ENCODE measurements around the gene POLR3H. TPM values are rescaled to one million over a fixed set of nuclear protein-coding genes. Genes with fewer than 3 reads are reported as not detected.
"Not testable (repeated sequence)": the region's sequence is repeated elsewhere in the genome, so short reads cannot be mapped to it uniquely, and the experiment has no call there.

The POLR3H gene, protein sequence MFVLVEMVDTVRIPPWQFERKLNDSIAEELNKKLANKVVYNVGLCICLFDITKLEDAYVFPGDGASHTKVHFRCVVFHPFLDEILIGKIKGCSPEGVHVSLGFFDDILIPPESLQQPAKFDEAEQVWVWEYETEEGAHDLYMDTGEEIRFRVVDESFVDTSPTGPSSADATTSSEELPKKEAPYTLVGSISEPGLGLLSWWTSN
- total RNA-seq (2014; rRNA removed; shearing (Covaris generic)) = 10.8 and 12.3 TPM in 2 replicates
- 18.2 and 22.3 TPM in 2 replicates for polyA plus RNA-seq (2014; cell fraction: nucleus; rRNA removed)

DNA sequence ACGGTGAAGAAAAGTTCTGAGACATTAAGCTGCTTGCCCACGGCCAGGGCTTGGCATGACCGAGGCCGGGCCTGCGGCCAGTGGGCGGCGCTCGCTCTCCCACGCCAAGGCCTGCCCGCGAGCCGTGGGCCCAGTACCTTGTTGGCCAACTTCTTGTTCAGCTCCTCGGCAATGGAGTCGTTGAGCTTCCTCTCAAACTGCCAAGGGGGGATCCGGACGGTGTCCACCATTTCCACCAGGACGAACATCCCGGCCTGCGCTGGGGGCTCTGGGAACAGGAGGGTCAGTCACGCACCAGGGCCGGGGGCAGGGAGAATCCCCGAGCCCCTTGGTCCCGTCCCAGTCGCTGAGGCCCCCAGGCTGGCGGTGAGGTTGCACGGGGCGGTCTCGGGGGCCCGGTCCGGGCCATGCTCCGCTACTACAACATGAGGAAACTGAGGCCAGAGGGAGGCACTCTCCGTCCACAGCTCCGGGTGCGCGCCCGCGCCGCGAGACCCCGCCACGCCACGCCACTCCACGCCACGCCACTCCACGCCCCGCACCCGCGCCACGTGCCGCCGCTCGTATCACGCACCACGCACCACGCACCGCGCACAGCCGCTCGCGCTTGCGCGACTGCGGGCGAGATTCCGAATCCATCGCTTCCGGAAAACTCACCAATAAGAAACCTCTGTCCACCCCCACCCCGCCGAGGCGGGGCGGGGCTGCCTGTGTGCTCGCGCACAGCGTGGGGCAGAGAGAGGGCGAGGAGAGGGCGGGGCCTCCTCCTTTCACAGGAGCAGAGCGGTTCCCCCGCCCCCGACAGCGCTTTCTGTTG lies at the start of gene POLR3H:
Gene POLR3H (minus strand): TSS at position 617 of the 817 bp plus-strand sequence. CDS start 369 bp downstream, at position 248.
- DNase-seq (ENCODE audit: extremely low read depth, low read depth) = peak; percentile 90

DNA sequence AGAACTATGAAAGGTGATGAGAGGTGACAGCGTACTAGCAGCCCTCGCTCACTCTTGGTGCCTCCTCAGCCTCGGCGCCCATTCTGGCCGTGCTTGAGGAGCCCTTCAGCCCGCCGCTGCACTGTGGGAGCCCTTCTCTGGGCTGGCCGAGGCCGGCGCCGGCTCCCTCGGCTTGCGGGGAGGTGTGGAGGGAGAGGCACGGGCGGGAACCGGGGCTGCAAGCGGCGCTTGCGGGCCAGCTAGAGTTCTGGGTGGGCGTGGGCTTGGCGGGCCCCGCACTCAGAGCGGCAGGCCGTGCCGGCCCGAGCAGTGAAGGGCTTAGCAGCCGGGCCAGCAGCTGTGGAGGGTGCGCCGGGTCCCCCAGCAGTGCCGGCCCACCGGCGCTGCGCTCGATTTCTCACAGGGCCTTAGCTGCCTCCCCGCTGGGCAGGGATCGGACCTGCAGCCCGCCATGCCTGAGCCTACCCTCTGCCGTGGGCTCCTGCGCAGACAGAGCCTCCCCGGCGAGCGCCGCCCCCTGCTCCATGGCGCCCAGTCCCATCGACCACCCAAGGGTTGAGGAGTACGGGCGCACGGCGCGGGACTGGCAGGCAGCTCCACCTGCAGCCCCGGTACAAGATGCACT lies 49.2 kb upstream of the POLR3H start:
- not testable (repeated sequence) for DNase-seq (ENCODE audit: extremely low read depth, low read depth)

DNA sequence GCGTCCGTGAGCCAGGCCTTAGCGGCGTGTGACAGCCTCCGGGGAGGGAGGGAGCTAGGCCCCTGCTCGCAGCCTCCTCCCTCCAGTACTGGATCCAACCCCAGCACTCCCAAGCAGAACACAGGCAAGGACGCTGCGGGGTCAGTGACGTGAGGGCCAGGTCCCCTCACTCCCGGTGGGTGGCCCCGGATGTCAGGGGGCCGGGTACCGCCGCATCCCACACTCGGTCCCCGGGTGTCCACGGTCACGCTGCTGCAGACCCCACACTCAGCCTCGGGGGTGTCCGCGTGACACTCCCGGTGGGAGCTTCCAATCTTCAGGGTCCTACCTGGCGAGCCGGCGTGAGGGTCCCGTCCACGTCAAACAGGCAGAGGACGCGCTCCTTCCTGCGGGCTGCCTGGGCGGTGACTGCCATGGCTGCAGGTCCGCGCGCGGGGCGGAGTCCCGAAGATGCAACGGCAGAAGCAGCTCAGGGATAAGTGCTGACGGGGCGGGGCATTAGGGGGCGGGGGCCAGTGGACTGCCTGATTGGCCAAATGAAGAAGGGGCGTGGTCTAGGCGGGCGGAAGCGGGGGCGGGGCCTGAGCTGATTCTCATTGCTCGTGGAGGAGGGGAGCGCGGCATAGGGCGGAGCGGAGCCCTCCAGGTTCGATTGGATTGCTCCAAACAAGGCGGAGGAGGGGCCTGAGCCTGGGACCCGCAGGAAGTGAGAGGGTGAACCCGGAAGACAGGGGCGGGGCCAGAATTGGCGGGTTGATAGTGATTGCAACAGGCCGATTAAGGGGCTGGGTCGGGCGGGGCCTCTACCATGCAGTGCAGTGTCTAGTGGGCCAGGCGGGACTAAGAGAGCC lies 45.3 kb upstream of the POLR3H start, which contains the start of gene PMM1:
Gene PMM1 (minus strand): TSS at position 450 of the 851 bp plus-strand sequence. CDS start 35 bp downstream, at position 415.
- DNase-seq (ENCODE audit: extremely low read depth, low read depth) = peak; percentile 99

DNA sequence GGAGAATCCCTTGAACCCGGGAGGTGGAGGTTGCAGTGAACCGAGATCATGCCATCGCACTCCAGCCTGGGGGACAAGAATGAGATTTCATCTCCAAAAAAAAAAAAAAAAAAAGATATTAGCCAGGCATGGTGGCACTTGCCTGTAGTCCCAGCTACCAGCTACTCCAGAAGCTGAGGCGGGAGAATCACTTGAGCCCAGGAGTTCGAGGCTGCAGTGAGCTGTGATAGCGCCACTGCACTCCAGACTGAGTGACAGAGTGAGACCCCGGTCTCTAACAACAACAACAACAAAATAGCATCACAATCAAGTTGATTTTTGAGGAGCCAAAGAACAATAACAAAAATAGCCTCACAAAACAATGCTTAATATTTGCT lies 43.1 kb upstream of the POLR3H start:
- no peak for DNase-seq (ENCODE audit: extremely low read depth, low read depth)

DNA sequence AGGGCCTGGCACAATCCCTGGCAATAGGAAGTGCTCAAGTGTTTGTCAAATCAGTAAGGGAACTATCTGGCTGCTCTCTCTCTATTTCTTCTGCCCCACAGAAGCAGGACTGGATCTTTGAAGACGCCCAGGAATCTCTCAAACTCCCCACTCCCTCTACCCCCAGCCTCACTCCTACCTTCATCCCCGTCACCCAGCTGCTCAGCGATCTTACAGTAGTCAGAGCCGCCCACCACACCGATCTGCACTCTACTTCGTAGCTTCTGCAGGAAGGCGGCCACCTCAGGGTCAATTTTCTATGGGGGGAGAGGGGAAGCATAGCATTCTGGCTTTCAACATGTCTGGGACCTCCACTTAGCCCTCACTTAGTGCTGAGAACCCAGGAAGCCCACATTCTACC lies 41.6 kb upstream of the POLR3H start:
- DNase-seq (ENCODE audit: extremely low read depth, low read depth) = no peak

DNA sequence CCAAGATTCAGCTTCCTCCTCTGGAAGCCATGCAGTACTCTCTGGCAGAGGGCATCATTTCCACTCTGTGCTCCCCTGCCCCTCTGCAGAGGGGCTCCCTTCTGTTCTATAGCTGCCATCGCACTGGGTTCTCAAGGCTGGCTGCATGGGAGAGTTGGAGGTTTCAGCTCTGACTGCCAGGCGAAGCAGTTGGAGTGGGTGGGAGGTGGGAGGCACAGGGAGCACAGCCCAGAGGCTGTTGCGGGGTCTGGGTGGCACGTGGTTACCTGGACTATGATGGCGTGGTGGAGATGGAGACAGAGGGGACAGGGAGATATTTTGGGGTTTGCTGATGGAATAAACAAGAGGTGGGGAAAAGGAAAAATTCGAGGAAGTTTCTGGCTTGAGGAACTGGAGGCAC lies 40.6 kb upstream of the POLR3H start:
- no peak for DNase-seq (ENCODE audit: extremely low read depth, low read depth)

DNA sequence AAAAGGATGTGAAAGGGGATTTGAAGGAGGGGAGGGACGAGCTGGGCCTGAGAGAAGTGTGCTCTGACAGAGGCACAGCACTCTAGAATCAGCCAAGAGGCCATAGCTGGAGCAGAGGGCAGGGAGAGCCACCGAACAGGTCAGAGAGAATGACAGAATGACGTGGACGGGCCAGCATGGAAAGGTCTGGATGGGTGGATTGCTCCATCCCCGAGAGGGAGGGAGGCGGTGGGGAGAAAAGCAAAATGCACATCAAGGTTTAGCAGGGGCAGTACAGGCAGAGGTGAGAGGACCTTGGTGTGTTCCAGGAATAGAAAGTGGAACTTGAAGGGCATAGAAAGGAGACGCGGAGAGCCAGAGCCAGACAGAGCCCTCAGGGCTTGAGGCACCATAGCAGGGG lies 38.4 kb upstream of the POLR3H start:
- no peak for DNase-seq (ENCODE audit: extremely low read depth, low read depth)

DNA sequence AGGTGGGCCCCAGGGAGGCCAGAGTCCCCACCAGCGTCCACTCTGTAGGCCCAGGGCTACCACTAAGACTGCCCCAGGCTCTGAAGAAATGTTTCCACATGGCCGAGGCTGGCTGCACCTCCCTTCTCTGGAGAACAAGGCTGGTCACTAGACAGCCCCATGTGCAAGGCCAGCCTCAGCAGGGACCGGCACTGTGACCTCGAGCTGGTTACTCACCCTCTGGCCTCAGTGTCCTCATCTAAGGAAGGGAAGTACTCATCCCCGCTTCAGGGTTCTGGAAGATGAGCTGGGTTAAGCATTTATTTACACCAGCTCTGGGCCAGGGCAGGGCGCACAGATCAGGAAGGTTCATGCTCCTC lies 35.7 kb upstream of the POLR3H start:
- no peak for DNase-seq (ENCODE audit: extremely low read depth, low read depth)

DNA sequence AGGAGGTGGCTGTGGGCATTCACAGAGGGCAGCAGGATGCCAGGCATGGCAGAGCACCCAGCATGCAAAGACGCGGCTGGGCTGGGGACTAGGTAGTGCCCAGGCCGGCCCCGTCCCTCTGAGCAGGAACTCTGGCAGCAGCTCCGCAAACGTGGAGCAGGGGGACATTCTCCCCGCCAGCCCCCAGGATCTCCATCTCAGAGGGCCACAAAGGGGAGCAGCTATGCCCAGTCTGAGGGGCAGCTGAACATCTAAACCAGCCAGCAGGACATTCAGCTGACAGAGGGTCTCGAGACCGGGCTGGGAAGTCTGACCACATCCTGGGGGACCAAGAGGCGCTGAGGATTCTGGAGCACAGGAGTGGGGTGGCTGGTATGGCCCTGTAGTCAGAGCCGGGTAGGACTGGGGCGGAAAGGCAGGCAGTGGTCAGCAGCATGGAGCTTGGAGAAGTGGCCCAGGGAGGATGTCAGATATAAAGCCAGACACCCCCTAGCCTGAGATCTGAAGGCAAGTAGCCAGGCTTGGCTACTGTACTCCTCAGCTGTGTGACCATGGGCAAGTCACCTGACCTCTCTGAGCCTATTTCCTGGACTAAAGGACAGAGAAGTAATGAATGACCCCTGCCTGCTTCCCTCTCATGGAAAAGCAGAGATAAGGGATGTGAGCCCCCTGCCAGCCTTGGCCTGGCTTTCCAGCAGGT lies 35.2 kb upstream of the POLR3H start:
- DNase-seq (ENCODE audit: extremely low read depth, low read depth) = no peak

DNA sequence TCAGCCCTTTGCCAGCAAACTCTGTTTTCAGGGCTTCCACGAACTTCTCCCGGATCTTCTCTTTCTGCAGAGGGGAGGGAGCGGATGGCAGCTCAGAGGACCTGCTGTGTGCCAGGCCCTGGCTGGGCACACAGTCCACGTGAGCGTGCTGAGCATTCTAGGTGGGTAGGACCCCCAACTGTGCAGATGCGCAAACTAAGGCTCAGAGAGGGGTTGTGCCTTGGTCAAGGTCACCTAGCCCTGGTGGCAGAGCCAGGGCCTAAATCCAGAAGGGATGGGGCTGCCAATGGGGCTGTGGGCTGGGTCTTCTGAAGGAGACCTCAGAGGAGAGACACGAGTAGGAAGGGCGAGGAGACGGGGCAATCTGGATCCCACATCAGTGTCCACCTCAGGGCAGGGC lies 34.5 kb upstream of the POLR3H start:
- DNase-seq (ENCODE audit: extremely low read depth, low read depth) = no peak

DNA sequence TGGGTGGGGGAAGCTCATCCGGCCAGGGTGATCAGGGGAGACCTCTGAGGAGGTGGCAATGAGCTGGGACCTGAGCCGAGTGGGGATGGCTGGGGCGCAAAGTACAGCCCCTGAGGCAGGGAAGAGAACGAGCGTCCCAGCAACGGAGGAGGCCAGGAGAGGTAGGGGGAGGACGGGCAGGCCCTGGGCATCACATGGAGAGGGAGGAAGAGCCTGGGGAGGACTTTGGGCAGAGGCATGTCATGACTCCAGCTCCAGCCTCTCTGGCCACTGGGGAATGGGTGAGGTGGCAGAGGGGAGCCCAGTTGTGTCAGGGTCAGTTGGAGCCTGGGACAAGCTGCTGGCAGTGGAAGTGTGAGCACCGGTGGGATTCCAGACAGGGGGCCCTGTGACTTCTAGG lies 33.8 kb upstream of the POLR3H start:
- no peak for DNase-seq (ENCODE audit: extremely low read depth, low read depth)

DNA sequence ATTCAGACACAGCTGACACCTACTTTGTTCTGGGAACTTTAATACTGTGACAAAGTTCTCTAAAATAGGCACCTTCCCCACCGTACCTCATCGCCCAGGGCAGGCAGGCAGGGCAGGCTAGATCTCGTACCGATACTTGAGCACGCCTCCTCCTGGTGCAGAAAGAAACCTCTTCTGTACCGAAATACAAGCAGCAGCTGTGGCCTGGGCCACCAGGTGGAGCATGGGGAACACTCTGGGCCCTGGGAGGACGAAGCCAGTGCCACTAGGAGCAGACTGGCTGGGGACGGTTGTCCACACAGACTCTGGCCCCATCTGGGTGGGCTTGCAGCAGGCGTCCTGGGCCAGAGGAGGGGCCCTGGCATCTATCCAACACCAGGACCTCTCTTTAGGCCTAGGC lies 32.6 kb upstream of the POLR3H start:
- peak; percentile 42 for DNase-seq (ENCODE audit: extremely low read depth, low read depth)

DNA sequence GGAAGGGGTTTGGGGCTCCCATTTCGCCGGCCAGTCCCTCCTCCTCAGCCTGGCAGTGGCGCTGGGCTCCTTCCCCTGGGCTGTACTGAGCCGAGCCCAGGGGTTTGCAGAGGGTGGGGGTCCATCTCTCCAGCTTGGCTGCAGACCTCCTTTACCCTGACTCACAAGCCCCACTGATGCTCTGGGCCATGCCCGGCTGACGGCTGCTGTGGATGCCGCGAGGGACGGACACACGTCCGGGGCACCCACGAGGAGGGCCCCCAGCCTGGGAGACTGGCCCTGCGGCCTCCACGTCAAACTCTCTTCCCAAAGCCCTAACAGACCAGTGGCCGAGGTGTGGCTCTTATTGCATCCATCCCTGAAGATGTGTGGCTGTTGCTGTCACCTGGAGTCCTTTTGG lies 31.3 kb upstream of the POLR3H start:
- no peak for DNase-seq (ENCODE audit: extremely low read depth, low read depth)

DNA sequence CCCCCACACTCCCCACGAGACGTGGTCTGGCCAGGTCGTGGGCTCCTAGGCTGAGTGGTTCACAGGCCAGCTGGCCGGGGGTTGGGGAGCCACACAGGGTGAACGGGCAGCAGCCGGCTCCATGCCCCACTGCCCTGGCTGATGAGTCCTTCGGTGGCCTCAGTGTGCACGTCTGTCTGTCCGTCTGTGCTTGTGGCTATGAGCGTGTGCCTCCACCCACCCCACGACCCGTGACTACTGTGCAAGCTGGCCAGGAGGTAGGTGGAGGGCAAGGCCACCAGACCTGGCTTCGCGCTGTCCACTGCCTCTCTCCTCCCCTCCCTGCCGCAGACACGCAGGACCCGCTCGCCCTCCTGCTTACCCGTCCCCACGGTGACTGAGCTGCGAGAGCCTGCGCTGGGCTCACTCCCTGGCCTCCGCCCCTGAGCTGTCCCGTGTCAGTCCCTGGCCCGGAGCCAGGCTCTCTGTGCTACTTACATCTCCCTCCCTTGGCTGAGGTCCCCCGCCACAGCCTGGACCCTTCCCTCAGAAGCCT lies 30.6 kb upstream of the POLR3H start:
- DNase-seq (ENCODE audit: extremely low read depth, low read depth) = no peak

DNA sequence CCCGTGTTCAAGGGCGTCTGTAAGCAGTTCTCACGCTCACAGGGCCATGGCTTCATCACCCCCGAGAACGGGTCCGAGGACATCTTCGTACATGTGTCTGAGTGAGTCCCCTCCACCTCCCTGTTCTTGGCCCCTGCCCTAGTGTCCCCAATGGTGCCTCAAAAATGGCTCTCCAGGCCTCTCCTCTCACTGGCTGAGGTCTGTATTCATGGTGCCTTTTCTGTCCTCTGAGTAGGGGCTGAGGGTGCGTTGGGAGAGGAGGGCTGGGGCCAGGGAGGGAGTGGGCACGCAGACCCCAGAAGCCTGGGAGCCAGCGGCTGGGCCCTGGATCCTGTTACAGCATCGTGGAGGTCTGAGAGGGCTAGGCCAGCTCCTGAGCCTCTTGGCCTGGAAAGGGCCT lies 29.4 kb upstream of the POLR3H start:
- no peak for DNase-seq (ENCODE audit: extremely low read depth, low read depth)

DNA sequence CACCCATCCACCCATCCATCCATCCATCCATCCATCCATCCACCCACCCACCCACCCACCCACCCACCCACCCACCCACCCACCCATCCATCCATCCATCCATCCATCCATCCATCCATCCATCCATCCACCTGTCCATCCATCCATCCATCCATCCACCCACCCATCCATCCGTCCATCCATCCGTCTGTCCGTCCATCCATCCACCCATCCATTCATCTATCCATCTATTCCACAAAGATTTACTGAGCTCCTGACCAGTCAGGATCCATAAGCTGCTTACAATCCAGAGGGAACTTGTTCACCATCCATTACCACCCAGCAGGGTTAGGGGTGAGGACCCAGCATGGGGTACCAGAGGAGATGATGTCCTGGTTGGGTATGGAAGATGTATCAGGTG lies 28.0 kb upstream of the POLR3H start:
- DNase-seq (ENCODE audit: extremely low read depth, low read depth) = not testable (repeated sequence)

DNA sequence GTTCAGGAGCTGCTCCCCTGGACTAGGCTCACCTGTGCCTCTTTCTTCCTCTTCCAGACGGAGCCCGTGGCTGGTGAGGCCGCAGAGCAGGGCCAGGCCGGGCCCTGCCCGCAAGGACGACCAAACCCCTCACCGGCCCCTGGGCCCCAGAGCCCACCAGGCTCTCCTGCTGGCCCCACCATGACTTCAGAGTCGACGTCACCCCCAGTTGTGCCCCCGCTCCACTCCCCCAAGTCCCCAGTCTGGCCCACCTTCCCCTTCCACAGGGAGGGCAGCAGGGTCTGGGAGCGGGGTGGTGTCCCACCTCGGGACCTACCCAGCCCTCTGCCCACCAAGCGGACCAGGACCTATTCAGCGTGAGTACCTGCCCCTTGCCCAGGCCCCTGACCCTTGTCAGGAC lies 27.5 kb upstream of the POLR3H start:
- DNase-seq (ENCODE audit: extremely low read depth, low read depth) = no peak

DNA sequence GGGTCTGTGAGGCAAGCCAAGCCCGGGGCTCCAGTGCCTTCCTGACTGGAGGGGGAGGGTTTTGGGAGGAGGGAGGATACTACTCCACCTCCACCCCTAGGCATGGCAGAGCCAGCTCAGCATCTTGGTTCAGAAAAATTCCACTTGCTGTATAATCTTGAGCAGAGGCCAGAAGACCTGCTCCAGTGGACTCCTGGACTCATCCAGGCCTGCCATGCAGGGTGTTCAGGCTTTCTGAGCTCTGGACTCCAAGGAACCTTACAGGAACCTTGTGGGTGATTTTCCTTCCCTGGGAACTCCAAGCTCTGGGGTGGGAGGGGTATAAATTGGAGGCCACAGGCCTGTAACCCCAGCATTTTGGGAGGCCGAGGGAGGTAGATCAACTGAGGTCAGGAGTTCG lies 26.0 kb upstream of the POLR3H start:
- no peak for DNase-seq (ENCODE audit: extremely low read depth, low read depth)

DNA sequence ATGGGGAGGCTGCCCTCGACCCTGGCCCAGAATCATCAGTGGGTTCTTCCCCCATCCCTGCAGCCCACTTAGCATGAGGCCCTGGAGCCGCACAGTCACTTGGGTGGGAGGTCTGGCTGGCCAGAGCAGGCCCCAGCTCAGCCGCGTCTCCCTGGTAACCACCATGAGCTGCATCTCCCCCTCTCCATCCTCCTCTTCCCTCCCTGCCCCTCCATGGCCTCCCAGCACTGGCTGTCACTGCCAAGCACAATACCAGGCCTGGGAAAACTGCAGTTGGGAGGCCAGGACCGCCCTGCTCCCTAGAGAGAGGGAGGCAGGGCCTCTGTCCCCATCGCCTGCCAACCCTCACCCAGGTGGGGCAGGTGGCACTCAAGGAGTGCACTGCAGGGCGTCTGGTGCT lies 24.5 kb upstream of the POLR3H start:
- DNase-seq (ENCODE audit: extremely low read depth, low read depth) = no peak

DNA sequence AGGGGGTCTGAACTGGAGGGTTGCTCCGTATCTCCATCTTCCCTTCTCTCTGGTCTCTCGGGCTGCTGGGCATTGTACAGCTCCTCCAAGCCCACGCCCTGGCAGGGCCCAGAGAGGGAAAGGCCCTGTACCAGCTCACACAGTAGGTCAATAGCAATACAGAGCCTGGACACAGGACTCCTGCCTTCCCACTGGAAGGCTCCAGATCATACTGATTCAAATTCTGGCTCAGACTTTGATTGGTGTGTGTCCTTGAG lies 23.2 kb upstream of the POLR3H start:
- DNase-seq (ENCODE audit: extremely low read depth, low read depth) = no peak

All from NCI-H460 (cell line).